ENCODE data around the gene PLPP4. TPM values are rescaled to one million over a fixed set of nuclear protein-coding genes. Genes with fewer than 3 reads are reported as not detected.

PLPP4 gene
- total and polyA plus RNA-seq, 4 donors, result 12.2 to 37.4 (median 32.9) TPM

DNA sequence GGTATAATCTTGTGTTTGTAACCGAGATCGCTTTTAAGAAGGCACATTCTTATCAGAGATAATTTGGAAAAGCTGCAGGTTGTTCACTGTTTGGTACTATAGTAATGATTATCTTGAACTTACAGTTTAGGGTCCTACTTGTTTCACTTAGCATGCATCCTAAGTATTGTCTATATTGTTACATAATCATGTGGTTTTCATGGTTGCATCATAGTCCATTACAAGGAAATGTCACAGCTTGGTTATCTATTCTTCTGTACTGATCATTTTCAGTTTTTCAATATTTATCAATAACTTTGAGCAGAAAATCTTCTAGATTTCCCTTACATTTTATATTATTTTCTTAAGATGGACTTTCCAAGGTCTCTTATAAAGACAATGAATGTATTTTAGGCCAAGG is 116.3 kb downstream of the PLPP4 start:
- no CpG with 5 or more reads among the region's 2 CpGs for WGBS (ENCODE audit: insufficient coverage)
- H3K36me3 ChIP-seq (ENCODE audit: control insufficient read depth, insufficient read depth, low read length), result peaks cover 3% of the 10 kb centered on the region
- no peaks in the 10 kb centered on the region for H3K9me3 ChIP-seq (ENCODE audit: control insufficient read depth, insufficient read depth, low read length)
- H3K4me1 ChIP-seq (ENCODE audit: control insufficient read depth, insufficient read depth, low read length), result no peaks in the 10 kb centered on the region
- DNase-seq (ENCODE audit: low read depth in 4 of 6, low spot score in 6 of 6), result no peak
- H3K27ac ChIP-seq (ENCODE audit: low read depth, low read length), result no peak overlapping the region
- H3K4me3 ChIP-seq (ENCODE audit: low read depth, low read length), result no peak overlapping the region
- no peaks in the 10 kb centered on the region for H3K27me3 ChIP-seq (ENCODE audit: control insufficient read depth, insufficient read depth, low read length)

DNA sequence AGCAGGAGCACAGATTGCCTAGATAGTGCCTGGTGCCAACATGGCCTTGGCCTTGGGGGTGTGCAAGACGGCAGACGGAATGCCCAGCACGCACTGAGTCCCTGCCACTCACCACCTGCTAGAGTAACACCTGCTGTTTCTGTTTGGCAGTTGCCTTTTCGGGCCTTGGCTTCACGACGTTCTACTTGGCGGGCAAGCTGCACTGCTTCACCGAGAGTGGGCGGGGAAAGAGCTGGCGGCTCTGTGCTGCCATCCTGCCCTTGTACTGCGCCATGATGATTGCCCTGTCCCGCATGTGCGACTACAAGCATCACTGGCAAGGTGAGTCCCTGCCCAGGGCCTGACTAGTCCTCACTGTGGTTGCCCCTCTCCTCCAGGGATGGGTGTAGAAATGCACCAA is 118.0 kb downstream of the PLPP4 start:
- Histone ChIP-seq H3K4me1 (ENCODE audit: control insufficient read depth, insufficient read depth, low read length) (peaks cover 4% of the 10 kb centered on the region), H3K27me3 (ENCODE audit: control insufficient read depth, insufficient read depth, low read length) (no peaks in the 10 kb centered on the region), H3K9me3 (ENCODE audit: control insufficient read depth, insufficient read depth, low read length) (no peaks in the 10 kb centered on the region), H3K27ac (ENCODE audit: low read depth, low read length) (no peak overlapping the region), H3K4me3 (ENCODE audit: low read depth, low read length) (no peak overlapping the region), H3K36me3 (ENCODE audit: control insufficient read depth, insufficient read depth, low read length) (peaks cover 3% of the 10 kb centered on the region)
- WGBS (ENCODE audit: insufficient coverage), result 90% methylated on average over 13 of the region's 13 CpGs
- peak in 1 of 6 donors; percentile 58 for DNase-seq (ENCODE audit: low read depth in 4 of 6, low spot score in 6 of 6)

DNA sequence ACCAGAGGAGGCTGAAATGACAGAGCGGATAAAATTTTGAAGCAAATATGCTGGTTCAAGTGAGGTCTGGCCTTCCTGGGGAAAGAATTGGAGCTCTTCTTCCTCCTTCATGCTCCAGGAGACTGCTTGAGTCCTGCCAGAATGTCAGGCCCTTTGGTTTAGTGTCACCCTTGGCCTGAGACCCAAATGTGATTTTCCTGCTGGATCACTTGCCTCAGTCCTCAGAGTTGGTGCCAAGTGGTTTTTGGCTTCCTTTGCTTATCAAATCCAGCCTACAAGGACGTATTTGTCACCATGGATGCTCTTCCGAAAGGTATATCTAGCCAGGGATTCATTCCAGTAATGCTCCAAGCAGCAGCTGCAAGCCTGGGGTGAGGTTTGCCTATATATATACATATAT is 118.4 kb downstream of the PLPP4 start:
- H3K4me1 ChIP-seq (ENCODE audit: control insufficient read depth, insufficient read depth, low read length), result peaks cover 6% of the 10 kb centered on the region
- DNase-seq (ENCODE audit: low read depth in 4 of 6, low spot score in 6 of 6), result no peak
- WGBS (ENCODE audit: insufficient coverage), result 86% methylated on average over 2 of the region's 3 CpGs
- no peaks in the 10 kb centered on the region for H3K27me3 ChIP-seq (ENCODE audit: control insufficient read depth, insufficient read depth, low read length)
- H3K27ac ChIP-seq (ENCODE audit: low read depth, low read length), result no peak overlapping the region
- H3K4me3 ChIP-seq (ENCODE audit: low read depth, low read length), result no peak overlapping the region
- H3K9me3 ChIP-seq (ENCODE audit: control insufficient read depth, insufficient read depth, low read length), result no peaks in the 10 kb centered on the region
- peaks cover 3% of the 10 kb centered on the region for H3K36me3 ChIP-seq (ENCODE audit: control insufficient read depth, insufficient read depth, low read length)

DNA sequence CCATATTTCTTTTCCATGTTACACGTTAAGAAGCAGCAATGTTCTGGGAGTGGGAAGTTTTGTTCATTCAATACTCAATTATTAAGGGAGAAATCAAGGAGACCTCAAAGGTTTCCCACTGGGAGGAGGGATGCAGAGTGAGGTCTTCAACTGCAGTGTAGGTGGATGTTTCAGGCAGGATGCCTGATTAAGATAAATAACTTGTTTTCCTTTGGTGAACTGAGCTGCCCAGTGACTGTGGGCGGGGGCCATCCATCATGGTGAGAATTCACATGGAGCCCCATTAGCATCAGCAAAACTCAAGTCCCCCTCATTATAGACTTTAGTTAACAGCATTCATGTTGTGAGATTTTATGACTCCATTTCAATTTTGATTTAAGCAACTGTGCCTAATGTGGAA is 121.1 kb downstream of the PLPP4 start:
- WGBS (ENCODE audit: insufficient coverage), result no CpG with 5 or more reads among the region's 2 CpGs
- Histone ChIP-seq H3K4me3 (ENCODE audit: low read depth, low read length) (no peak overlapping the region), H3K36me3 (ENCODE audit: control insufficient read depth, insufficient read depth, low read length) (peaks cover 3% of the 10 kb centered on the region), H3K4me1 (ENCODE audit: control insufficient read depth, insufficient read depth, low read length) (peaks cover 11% of the 10 kb centered on the region), H3K9me3 (ENCODE audit: control insufficient read depth, insufficient read depth, low read length) (no peaks in the 10 kb centered on the region), H3K27ac (ENCODE audit: low read depth, low read length) (no peak overlapping the region), H3K27me3 (ENCODE audit: control insufficient read depth, insufficient read depth, low read length) (no peaks in the 10 kb centered on the region)
- DNase-seq (ENCODE audit: low read depth in 4 of 6, low spot score in 6 of 6), result peak in 1 of 6 donors; percentile 55

DNA sequence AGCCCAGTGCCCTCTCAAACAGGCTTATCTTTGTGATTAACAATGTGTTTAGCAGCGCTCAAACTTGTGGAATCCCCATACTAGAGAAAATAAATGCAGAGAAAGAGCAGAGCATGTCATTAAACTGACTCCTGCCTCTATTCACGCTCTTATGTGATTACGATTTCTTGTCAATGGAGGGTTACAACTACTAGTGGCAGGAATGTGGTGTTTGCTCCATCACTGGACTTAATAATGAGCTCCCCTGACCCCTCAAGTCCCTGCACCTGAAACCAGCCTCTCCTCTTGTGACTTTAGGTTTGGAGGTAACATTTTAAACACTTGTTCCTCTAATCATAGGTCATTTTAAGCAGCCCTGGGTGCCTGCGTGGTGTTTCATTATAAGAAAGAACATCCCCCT is 121.9 kb downstream of the PLPP4 start:
- Histone ChIP-seq H3K4me3 (ENCODE audit: low read depth, low read length) (no peak overlapping the region), H3K4me1 (ENCODE audit: control insufficient read depth, insufficient read depth, low read length) (peaks cover 11% of the 10 kb centered on the region), H3K27ac (ENCODE audit: low read depth, low read length) (no peak overlapping the region), H3K9me3 (ENCODE audit: control insufficient read depth, insufficient read depth, low read length) (no peaks in the 10 kb centered on the region), H3K27me3 (ENCODE audit: control insufficient read depth, insufficient read depth, low read length) (no peaks in the 10 kb centered on the region), H3K36me3 (ENCODE audit: control insufficient read depth, insufficient read depth, low read length) (peaks cover 3% of the 10 kb centered on the region)
- DNase-seq (ENCODE audit: low read depth in 4 of 6, low spot score in 6 of 6), result no peak
- WGBS (ENCODE audit: insufficient coverage), result no CpG with 5 or more reads among the region's 4 CpGs

DNA sequence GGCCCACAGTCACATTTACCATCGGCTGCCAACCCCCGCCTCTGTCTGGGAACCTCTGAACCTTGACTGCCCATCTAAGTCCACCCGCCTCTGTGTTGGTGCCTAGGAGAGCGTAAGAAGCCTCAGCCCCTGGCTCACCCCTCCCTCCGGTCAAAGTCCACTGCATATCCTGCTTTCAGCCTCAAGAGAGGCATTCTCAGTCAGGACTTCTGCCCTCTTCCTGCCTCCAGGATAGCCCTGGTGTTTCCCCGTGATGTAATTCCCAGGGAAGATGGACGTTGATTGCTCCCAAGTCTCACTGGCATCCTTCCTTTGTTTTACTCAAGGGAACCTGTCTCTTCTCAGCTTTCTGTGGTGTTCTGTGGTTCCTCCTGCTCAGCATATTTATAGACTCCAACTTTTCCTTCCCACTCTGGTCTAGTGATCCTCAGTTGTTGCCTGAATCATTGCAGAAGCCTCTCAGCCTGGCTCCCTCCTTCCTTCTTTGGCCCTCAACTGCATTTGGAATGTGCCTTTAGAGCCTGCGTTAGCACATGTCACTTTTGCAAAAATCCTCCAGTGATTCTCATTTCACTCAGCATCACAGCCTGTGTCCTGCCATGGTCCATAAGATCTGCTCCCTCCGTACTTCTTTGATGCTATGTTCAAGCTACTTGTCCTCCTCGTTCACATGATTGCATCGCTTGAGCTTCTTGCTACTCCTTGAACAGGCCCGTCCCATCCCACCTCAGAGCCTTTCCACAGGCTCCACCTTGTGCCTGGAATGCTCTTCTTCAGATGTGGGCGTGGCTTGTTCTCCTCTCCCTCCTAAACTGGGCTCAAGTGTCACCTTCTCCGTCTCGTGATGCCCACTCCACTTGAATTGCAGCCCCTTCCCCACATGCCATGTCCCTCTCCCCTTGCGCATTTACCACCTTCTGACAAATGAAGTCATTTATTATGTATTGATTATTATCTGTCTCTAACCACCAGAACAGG is 124.2 kb downstream of the PLPP4 start:
- H3K36me3 ChIP-seq (ENCODE audit: control insufficient read depth, insufficient read depth, low read length), result no peaks in the 10 kb centered on the region
- peaks cover 11% of the 10 kb centered on the region for H3K4me1 ChIP-seq (ENCODE audit: control insufficient read depth, insufficient read depth, low read length)
- DNase-seq (ENCODE audit: low read depth in 4 of 6, low spot score in 6 of 6), result peak in 1 of 6 donors; percentile 33
- 79% methylated on average over 13 of the region's 16 CpGs for WGBS (ENCODE audit: insufficient coverage)
- no peak overlapping the region for H3K4me3 ChIP-seq (ENCODE audit: low read depth, low read length)
- no peaks in the 10 kb centered on the region for H3K27me3 ChIP-seq (ENCODE audit: control insufficient read depth, insufficient read depth, low read length)
- H3K9me3 ChIP-seq (ENCODE audit: control insufficient read depth, insufficient read depth, low read length), result no peaks in the 10 kb centered on the region
- H3K27ac ChIP-seq (ENCODE audit: low read depth, low read length), result no peak overlapping the region

DNA sequence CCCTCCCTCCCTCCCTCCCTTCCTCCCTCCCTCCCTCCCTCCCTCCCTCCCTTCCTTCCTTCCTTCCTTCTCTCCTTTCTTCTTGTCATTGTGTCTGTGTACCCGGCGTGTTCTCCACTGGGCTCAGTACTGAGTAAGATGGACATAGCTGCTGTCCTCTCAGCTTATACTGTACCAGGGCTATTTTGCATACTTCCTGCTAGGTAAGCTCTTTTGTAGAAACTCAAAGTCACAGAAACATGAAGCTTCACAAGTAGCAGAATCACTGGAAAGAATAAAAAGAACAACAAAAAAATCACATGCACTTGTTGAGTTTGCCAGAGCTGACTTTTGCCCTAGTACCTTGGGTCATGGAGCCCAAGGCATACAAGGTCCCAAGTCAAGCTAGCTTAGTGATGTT is 125.7 kb downstream of the PLPP4 start:
- peaks cover 11% of the 10 kb centered on the region for H3K4me1 ChIP-seq (ENCODE audit: control insufficient read depth, insufficient read depth, low read length)
- no peak overlapping the region for H3K27ac ChIP-seq (ENCODE audit: low read depth, low read length)
- 50% methylated on average over 1 of the region's 2 CpGs for WGBS (ENCODE audit: insufficient coverage)
- no peak overlapping the region for H3K4me3 ChIP-seq (ENCODE audit: low read depth, low read length)
- no peaks in the 10 kb centered on the region for H3K27me3 ChIP-seq (ENCODE audit: control insufficient read depth, insufficient read depth, low read length)
- no peaks in the 10 kb centered on the region for H3K9me3 ChIP-seq (ENCODE audit: control insufficient read depth, insufficient read depth, low read length)
- no peaks in the 10 kb centered on the region for H3K36me3 ChIP-seq (ENCODE audit: control insufficient read depth, insufficient read depth, low read length)
- no peak for DNase-seq (ENCODE audit: low read depth in 4 of 6, low spot score in 6 of 6)

DNA sequence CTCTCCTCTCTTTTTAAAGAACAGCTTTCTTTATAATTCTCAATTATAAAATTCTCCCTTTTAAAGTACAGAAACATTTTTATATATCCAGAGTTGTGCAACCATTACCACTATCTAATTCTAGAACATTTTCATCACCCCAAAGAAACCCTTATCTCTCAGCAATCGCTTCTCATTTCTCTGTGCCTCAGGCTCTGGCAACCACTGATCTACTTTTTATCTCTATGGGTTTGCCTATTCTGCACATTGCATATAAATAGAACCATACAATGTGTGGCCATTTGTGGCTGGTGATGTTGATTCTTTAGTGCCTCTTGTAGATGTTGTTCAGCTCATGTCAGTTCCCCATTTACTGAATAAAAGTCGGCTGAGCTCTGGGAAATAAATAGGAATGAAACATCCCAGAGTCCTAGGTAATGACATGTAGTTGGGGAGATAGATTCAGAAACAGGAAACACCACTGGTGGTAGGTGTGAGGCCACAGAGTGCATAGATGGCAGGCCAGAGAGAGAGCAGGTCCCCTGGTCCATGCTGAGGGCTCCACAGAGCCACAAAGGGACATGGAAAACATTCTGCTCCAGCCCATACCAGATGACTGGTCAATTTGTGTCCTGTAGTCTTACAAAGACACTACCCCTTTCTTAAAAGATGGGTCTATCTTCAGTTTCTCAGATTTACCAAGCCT is 126.5 kb downstream of the PLPP4 start:
- Histone ChIP-seq H3K27me3 (ENCODE audit: control insufficient read depth, insufficient read depth, low read length) (no peaks in the 10 kb centered on the region), H3K4me1 (ENCODE audit: control insufficient read depth, insufficient read depth, low read length) (peaks cover 11% of the 10 kb centered on the region), H3K36me3 (ENCODE audit: control insufficient read depth, insufficient read depth, low read length) (no peaks in the 10 kb centered on the region), H3K9me3 (ENCODE audit: control insufficient read depth, insufficient read depth, low read length) (no peaks in the 10 kb centered on the region), H3K27ac (ENCODE audit: low read depth, low read length) (no peak overlapping the region), H3K4me3 (ENCODE audit: low read depth, low read length) (no peak overlapping the region)
- 80% methylated on average over 1 of the region's 2 CpGs for WGBS (ENCODE audit: insufficient coverage)
- no peak for DNase-seq (ENCODE audit: low read depth in 4 of 6, low spot score in 6 of 6)

DNA sequence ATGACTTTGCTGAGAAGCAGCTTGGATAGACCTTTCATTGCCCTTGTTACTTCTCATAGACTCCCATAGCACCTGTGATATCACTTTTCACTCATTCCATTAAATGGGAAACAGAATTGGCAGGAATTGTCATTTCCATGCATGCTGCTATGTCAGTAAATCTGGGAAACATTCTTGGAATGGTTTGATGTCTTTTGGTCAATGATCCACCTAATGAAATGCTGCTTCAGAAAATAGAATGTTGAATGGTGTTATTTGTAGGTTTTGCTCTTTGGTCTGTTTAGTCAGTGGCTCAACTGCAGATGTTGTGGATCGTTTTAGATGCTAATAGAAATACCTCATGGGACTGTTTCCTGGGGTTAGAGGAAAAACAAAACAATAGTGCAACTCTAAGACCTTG is 127.8 kb downstream of the PLPP4 start:
- no peak for DNase-seq (ENCODE audit: low read depth in 4 of 6, low spot score in 6 of 6)
- 33% methylated on average over 1 of the region's 1 CpG for WGBS (ENCODE audit: insufficient coverage)
- H3K4me3 ChIP-seq (ENCODE audit: low read depth, low read length), result no peak overlapping the region

More for the DNA sequence above, 127.8 kb downstream of the PLPP4 start:
- peaks cover 9% of the 10 kb centered on the region for H3K4me1 ChIP-seq (ENCODE audit: control insufficient read depth, insufficient read depth, low read length)
- H3K9me3 ChIP-seq (ENCODE audit: control insufficient read depth, insufficient read depth, low read length), result no peaks in the 10 kb centered on the region
- H3K27ac ChIP-seq (ENCODE audit: low read depth, low read length), result no peak overlapping the region
- no peaks in the 10 kb centered on the region for H3K27me3 ChIP-seq (ENCODE audit: control insufficient read depth, insufficient read depth, low read length)
- H3K36me3 ChIP-seq (ENCODE audit: control insufficient read depth, insufficient read depth, low read length), result peaks cover 3% of the 10 kb centered on the region

Measured in spinal cord (tissue), 10 donors.